Stimulated activated CD4-positive, alpha-beta T cell treated with anti-CD3 and anti-CD28 coated beads, Interleukin-1b, Interleukin-23, amount 100 ng/mL, for 4 hours (primary cell): ENCODE measurements around the gene CDK5R1.

ENCODE experiments used
- DNase-seq, 2 donors: peaks; one replicate each; pipeline ENCODE4 v3.0.0-alpha.2; 2020; ENCODE audit warnings: low read depth in 2 of 2

CDK5R1 gene

DNA sequence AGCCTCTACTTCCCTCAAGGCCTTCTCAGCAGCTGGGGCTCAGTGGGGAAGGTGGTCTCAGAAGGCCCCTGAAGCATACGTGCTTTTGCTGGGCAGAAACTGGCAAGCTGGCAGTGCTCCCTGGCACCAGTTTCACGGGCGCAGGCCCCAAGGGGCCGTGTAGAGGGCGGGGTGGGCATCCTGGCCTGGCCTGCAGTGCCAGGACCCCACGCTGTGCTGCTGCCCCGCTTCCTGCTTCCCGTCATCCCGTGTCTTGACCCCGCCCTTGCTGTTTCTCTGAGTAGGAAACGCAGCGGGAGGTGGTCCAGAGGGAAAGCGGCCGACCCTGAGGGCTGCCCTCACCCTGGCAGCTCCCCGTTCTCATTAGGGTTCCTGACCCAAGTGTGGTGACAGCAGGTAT lies 6.8 kb downstream of the CDK5R1 start:
- DNase-seq, result no peak

DNA sequence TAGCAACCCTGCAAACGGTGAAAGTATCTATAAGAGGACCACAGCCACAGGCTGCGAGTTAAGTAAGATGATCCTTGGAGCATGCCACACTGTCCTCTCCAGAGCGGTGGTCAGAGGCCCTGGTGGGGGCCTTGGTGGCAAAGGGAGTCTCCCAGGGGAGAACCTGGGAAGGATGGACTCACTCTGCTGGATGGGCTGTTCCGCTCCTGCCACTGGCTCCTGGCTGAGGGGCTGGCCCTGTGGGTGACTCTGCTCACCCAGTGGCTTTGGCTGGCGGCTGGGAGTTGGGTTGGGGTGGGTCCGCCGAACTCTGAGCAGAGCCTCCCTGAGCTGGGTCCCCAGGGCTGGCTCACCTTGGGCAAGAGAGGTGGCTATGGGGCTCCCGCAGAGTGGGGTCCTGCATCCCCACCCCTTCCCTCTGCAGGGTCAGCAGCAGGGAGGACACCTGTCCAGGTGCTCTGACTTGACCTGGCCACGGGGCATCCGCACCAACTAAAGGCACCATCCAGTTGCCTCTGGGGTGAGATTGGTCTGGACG lies 7.3 kb downstream of the CDK5R1 start:
- no peak for DNase-seq

DNA sequence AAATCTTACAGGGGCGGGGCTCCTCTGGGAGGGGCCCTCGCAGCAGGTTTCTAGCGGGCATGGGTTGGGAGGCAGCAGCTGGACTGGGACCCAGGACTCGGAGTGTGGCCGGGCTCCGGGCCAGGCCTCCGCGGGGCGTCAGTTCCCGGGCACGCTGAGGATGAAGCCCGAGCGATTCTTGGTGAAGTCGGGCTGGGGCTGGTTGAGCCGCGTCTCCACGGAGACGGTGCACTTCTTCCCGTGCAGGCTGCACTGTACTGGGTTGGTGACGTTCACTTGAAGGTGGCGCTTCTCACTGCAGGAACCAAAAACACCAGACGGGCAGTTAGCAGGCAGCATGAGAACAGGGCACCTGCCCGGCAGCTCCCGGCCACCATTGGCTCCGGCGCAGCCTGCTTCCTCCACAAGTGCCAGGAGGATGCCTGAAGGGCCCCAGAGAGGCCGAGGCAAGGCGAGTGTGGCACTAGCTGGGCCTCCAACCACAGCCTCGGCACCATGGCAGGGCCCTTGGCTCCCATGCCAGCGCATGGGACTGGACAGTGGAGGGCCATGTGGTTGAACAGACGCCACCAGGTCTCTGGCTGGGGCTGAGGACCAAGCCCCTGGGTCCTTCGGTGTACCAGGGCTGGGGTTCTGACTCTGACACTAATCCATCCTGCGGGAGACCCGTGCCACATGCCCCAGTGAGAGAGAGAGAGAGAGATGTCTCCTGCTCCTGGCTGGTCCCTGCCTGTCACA lies 8.0 kb downstream of the CDK5R1 start:
- DNase-seq, result no peak

DNA sequence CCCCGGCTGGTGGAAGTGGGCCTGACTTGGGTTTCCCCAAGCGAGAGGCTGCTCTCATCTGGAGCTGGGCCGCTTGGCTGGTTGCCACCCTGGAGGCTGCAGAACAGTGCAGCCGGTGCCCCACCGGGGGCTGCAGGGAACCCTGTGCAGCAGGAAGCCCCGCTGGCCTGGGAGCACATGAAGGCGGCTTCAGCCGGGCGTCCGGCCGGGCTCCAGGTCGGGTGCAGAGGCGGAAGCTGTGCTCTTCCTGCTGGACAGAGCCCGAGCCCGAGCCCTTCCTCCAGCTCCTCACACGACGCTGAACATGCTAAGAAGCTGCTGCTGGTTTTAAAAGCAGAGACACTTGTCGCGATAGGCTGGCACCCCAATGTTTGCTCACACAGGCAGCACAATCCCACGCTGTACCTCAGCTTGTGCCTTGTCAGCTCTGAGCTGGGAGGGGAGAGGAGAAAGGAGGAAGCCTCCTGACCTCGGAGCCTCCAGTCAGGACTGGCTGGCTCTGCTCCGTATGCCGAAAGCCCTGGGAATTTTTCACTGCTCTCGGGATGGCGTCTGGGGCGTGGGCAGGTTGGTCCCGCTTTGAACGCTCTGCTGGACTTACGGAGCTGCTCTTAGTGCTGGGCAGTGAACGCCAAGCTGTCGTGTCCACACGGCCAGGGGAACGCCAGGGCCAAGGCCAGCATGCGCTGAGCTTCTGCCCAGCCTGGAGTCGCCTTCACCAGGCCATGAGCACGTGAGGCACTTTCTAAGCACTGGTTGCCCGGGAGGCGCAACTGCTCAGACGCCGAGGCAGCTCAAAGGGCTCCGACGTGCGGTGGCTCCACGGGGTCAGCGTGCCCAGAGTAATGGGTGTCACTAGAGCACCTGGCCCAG lies 8.8 kb downstream of the CDK5R1 start:
- DNase-seq, result no peak

DNA sequence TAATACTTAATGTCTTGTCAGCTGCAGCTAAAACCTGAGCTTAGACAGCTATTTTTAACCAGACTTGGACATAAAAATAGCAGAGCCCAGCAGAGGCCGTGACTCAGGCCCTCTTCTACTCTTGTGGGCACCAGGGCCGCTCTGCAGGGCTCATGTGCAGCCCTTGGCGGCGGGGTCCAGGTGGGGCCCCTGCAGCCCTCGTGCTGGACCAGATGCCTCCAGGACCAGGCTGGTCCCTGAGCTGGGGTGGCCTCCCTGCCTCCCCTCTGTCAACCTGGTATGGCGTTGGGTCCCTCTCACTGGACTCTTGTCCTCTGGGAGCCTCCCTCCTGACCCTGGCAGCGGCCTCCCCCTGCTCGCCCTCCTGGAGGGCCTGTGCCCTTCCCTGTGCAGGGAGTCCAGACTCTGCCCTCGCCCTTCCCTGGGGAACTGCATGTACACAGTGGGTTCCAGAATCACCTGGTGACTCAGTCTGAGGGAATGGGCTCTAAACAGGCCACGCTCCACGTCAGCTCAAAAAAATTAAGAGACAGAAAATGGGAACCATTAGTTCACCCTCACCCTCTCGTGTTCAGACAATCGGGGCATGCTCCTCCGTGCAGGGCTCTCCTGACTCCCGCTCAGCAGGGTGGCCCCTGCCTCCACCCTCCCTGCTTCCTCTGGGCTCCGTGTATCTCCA lies 9.7 kb downstream of the CDK5R1 start:
- DNase-seq, result no peak

DNA sequence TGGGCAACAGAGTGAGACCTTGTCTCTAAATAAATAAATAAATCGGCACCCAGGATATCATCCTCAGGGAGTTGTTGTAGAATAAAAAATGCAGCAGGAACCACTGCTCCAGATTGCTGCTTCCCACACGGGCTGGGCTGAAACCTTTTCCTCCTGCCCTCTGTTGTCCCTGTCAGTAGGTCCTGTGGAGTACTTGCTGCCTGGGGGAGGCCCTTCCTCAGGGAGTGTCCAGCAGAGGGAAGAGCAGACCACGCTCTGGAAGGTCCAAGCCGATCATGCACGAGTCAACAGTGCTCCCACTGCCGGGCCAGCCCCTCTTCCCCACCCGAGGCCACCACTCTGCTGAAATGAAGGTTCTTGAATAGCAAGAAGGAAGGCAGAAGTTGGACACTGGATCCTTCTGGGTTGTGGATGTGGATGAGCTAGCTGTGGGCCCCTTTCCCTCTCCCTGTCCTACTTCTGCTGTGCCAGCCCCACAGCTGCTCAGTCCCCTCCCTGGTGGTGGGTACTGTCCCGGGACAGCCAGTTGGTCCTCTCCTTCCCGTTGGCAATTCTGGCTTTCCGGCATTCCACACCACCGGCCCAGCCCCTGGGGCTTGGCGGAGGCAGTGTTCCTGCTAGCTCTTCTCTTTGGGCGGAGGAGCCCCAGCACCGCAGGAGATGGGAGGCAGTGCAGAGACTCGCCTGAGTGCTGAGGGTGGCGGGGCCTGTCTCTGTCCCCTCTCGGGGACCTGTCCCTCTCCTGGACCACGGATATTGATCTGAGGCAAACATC lies 10.8 kb downstream of the CDK5R1 start:
- DNase-seq, result no peak

DNA sequence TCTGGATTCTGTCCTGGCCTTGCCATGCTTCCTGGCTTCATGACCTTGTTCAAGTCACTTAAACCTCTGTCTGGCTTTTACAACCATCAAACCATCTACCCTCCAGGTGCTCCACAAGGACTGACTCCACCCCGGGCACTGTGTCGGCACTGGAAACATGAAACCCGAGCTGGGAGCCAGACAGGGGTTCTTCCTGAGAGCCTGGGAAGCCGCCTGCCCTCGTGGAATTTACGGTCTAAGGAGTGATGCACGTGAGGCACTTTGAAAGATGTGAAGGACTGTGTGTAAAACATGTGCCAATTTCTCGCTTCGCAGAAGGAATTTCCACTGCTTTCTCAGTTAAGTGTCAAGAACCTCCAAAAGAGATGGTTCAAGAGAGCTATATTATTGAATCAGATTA lies 11.6 kb downstream of the CDK5R1 start:
- DNase-seq, result no peak

DNA sequence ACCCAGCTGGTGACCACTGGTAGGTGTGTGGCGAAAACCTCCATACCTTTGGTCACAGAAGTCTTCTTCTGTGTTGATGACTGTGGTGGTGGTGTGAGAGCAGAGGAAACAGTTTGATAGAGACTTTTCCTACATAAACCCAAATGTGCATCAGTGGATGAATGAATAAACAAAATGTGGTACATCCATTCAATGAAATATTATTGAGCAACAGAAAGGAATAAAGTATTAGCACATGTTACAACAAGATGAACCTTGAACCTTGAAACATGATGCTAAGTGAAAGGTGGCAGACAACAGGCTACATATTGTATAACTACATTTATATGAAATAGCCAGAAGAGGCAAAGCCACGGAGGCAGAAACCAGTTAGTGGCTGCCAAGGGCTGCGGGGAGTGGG lies 15.2 kb downstream of the CDK5R1 start:
- DNase-seq, result no peak

DNA sequence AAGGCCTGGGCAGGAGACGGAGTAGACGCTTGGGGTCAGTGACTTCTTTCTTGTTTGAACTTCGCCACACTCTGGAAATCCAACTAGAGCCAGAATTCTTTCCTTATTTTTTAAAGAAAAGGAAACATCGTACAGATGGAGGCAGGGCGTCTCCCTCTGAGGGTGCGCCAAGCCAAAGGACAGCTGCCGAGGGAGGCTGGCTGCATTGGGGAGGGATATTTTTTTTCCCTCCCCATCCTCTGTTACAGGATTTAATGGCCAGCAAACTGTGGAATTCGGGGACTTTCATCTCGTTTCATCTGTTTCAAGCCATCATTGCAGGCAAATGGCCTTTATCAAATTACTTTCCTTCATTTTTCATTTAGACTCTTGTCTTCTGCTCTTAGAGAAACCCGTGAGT lies 15.9 kb downstream of the CDK5R1 start:
- DNase-seq, result no peak

DNA sequence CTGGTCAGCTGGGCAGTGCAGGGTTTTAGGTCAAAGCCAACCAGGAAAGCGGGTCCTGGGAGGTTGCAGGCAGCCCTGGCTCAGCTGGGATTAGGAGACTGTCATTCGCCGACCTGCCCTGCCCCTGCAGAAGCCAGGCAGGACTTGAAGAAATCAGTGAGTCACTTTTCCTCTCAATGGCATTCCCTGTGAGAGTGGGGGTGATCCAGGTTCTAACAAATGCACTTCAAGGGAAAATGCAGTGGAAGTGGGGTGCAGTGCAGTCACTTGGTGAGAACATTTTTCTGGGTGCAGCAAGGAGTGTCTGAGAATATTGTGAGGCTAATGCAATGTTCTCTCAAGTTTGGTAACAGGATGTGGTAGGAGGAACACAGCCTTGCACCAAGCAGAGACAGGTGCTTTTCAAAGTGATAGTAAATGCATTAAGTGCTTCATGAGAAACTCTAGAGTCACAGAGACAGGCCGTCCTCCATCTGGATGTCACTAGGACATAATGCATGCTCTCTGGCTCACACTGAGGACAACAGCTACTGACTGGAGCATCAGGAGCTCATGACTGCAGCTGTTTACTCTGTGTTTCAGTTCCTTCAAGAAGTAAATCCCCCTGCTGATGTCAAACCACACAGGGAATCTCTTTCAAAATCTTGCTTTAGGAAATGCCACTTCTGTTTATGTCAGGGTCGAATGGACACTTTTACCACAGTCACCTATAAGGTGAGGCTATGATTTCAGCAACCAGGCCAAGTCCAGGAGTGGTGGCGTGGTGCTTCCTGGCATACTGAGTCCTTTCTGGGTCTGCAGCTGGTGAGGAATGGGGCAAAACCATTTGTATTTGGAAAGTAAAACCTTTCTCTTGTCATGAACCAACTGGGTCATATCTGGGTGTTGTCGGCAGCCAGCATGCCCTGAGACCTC lies 16.7 kb downstream of the CDK5R1 start:
- no peak for DNase-seq

DNA sequence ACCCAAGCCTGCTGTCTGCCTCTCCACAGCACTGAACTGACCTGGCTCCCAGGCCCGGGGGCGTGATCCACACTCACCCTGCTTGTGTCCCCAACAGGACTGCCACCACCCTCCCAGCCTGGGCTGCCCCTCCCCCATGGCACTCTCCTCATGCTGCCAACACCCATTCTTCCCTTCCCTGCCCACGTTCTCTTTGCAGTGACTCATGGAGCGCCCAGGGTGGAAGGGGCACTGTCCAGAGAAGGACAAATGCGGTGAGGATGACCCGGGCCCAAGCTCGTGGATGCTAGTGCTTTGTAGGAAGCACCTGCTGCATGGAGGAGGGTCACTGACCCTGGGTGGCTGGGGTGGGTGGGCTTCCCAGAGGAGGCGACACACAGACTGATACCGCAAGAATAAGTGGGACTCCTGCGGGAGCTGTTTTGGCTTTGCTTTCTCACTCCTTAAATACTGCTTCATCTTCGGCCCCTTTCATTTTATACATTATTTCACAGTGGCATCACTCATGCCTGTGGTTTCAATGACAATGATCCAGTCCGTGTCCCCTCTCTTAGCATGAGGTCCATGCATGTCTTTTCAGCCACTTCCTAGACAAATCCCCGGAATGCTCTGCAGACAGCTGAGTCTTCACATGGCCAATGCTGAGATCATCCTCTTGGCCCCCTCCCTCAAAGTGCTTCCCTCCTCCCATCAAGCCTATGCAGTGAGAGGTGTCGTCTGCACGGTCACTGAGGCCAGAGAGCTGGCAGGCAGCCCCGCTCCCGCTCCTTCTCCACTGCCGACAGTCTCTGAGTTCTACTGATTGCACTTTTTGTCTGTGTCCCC lies 17.6 kb downstream of the CDK5R1 start:
- no peak for DNase-seq

DNA sequence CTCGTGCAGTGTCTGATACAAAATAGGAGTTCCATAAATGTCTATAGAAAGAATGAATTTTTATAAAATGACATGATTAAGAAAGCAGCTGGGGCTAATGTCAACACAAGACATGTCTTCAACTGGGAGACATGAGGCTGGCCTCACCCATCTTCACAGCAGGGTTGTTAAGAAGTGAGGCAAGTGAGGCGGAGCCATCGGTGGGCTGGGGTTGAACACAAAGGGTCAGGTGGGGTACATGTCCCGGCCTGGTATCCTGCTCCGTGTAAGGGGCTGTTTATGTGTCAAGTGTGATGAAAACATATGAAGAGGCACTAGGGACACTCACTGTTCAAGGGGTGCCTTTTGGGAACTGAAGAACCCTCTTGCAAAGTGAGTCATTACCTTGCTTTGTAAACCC lies 22.1 kb downstream of the CDK5R1 start:
- no peak for DNase-seq

DNA sequence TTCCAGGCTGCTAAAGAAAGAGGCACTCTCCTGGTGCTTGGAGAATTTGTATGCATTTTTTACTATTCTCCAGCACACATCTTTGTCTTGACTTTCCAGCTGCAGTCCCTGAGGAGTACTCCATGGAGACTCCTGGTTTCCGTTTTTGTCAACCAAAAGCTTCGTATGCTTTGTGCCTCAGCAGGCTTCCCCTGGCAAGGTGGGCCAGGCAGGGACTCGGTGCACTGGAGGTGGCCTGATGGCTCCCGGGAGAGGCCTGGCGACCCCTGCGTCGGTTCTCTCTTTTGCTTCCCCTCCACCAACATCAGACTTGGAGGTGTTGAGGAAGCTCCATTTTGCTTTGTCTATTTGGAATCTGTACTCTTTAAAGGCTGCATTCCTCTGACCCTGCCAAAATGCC lies 23.7 kb downstream of the CDK5R1 start:
- no peak for DNase-seq

DNA sequence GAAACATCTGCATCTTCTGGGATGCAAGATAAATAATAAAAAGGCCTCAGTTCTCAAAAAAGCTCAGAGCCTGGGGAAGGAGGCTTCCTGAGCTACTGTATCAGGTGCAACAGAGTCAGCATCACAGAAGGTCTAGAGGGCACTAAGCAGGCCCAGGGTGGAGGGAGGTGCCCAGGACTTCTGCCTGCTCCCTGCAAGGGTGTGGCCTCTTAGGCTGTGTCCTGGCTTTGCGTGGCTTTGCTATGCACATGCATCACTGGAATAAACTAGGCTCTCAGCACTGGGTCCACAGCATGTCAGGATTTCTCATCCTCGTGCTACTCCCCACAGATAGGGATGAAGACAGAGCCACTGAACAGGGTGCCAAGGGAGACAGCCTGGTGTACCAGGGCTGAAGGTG lies 25.5 kb downstream of the CDK5R1 start:
- no peak for DNase-seq

DNA sequence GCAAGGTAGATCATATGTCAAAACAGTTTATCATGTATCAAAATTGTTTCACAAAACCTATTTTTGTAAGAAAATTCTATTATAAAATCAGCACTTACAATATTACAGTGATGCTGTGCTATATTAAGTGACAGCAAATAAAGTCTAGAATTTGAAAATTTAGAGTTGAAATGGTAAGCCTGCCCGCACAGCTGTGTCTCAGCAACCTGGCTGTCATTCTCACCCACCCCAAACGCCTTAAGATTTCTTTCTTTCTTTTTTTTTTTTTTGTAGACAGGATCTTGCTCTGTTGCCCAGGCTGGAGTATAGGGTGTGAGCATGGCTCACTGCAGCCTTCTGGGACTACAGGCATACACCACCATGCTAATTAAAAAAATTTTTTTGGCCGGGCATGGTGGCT lies 26.8 kb downstream of the CDK5R1 start:
- DNase-seq, result no peak

DNA sequence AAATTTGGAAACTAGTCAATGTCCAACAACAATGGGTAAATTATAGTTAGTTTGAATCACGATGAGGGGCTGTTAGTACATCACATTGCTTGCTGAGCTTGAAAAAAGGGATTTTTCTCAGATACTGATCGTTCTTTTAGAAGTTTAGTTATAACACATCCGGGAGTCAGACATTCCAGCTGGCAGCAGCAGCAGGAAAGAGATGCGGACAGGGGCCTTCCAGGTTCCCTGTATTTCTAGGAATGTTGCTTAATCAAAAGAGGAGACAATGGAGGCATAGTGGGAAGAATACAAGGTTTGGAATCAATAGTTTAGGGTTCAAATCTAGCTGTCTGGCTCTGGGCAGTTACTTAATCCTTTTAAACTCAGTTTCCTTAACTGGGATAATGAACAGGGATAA lies 27.8 kb downstream of the CDK5R1 start:
- no peak for DNase-seq

DNA sequence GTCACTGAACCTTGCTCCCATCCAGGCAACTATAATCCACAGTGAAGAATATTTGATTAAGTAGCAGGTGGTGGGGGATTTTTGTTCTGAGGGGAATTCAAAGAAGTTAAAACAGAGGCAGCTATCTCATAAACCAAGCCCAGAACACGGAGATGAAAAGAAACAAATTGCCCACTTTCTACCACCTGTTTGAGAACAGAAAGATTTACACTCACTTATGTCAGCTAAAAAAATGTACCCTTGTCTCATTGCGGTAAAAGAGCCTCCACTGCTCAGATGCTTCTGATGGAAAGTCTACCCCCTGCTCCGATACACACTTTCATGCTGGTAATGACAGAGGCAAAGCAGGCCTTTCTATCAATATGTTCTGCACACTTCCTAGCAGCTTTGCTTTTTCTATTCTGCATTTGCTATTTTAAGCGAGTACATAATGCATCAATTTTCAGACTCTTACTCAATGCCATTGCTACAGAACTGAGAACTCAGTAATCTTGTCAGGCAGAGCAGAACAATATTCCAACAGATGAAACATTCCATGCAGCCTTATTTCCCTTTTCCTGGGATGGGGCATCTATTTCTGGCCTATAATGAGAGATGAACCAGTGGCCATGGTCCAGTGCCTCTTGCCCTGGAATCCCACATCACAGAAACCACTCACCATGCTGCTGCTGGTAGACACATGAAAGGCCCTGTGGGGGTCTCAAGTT lies 29.0 kb downstream of the CDK5R1 start:
- DNase-seq, result no peak

DNA sequence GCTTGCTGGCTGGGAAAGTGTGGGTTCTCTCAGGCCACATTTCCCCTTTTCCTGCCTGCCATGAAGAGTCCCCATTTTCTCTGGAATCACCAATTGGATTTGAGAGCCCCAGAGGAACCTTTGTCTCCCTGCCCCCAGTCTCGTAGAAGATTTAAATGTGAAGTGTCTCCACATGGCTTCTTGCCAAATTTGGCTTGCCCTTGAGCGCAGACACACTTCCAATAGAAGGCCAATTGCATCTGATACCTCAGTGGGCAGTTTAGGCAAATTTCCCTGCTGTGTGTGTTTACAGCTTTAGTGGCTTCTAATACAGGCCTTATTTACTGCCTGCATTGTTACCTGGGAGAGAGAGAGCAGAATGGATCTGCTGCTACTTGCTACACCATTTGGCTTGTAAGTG lies 29.7 kb downstream of the CDK5R1 start:
- no peak for DNase-seq
